ENCODE results near the gene BPIFB3.

Gene BPIFB3, protein sequence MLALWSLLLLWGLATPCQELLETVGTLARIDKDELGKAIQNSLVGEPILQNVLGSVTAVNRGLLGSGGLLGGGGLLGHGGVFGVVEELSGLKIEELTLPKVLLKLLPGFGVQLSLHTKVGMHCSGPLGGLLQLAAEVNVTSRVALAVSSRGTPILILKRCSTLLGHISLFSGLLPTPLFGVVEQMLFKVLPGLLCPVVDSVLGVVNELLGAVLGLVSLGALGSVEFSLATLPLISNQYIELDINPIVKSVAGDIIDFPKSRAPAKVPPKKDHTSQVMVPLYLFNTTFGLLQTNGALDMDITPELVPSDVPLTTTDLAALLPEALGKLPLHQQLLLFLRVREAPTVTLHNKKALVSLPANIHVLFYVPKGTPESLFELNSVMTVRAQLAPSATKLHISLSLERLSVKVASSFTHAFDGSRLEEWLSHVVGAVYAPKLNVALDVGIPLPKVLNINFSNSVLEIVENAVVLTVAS

DNA sequence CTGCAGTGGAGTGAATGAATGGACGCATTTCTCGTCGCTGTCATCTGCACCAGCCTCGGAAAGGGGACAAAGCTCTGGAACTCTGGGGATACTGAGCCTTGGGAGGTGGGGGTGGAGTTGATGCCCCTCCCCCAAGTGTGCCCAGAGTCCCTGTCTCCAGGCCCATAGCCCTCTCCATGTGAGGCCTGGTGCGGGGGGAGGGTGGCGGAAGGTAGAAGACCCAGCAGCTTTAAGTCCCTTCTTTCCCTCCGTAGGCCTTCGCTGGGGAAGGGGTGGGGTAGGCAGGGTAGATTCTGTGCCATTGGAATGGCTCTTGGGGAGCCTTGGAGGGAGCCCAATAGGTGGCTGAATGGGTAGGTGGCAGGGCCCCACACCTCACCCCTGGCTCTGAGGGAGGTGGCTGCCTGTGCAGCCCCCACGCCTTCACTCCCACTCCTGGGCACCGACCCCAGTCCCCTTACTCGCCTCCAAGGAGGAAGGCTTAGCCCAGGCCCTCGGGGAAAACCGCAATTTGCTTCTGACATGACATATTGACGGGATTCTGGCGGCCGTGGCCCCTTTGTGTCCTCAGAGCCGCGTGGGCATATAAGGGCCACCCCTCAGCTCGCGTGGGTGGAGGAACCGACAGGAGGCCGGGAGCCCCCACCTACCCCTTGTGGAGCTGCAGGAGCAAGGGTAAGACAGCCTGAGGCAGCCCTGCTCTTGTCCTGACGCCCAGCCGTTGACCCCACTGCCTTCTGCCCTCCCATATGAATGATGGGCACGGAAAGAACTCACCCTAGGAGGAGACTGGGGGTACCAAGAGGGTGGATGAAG, at the start of gene BPIFB3:
Gene BPIFB3 (plus strand): TSS at position 613 of the 816 bp plus-strand sequence. CDS start 1,533 bp downstream, outside the sequence.
- no peak for DNase-seq

DNA sequence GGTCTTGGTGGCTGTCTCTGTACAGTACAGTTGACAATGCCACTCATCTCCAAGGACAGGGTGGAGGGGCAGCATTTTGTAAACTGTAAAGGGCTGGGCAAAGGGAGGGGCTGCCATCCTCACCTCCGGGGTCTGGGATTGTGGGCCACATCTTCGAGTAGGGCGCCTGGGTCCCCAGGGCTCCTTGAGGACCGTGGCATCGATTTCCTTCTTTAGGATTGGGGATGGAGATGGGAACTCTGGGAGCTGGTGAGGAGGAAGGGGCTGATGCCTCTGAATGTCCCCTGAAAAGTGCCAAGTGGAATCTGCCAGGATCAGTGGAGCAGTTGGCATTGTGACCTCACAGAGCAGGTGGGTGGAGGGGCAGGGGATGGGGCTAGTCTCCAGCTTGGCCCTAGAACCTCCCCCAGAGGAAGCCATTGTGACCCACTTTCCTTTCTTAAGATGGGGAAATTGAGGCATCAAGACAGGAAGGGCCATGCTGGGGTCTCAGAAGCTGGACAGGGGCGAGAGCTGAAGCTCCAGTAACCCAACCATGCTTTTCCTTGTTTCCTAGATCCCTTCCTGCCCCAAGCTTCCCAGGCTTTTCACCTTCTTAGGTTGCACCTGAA, 49.5 kb upstream of the BPIFB3 start, which contains the start of gene SUN5:
Gene SUN5 (minus strand): TSS at position 293 of the 611 bp plus-strand sequence. CDS start 93 bp downstream, at position 200.
- DNase-seq: no peak

DNA sequence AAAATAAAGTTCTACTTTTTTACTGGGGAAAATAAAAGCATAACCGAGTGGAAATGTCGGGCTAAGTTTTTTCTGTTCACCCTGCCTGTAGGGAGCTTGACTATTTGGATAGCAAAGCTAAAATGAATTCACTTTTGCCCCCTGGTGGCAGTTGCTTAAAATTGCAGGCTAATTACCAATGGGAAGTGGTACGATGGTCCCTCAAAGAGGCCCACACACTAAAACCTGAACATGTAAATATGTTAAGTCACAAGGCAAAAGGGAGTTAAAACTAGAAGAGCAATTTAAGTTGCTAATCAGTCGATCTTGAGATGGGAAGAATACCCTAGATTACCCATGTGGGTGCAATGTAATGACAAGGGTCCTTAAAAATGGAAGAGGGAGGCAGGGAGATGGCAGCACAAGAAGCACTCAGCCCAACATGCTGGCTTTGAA, 48.6 kb upstream of the BPIFB3 start:
- DNase-seq: no peak

DNA sequence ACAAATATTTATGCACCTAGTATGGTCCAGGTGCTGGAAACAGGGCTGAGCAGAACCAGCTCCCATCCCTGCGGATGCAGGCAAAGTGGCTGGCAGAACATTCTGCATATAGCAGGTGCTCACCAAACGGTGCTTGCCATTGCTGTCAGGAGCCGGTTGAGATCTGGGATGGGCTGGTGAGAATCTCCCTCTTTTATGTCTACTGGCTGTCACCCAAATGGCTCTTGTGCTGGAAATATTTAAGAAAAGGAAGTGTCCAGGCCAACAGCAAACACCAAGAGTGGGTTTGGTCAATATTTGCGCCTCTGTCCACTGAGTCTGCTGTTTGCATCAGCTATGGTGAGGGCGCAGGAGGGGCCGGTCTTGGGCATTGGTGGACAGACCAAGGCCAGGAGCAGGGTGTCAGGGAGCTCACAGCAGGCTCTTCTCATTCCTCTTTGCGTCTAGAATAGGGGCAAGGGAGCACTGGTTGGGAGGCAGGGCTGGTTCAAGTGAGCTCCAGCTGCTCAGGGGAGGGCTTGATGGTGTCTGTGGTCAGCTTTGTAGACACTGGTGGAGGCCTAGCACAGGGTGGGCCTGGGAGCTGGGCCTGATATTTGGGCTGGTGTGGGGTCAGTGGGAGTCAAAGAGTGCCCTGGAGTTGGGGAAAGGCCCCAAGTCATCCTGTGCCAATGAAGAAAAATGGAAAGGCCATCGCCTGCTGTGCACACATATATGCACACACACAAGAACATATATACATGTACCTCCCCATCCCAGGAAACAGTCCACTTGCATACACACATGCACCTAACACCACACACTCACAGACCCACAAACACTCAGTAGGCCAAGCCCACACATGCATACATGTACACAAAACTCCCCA, 47.6 kb upstream of the BPIFB3 start:
- no peak for DNase-seq

DNA sequence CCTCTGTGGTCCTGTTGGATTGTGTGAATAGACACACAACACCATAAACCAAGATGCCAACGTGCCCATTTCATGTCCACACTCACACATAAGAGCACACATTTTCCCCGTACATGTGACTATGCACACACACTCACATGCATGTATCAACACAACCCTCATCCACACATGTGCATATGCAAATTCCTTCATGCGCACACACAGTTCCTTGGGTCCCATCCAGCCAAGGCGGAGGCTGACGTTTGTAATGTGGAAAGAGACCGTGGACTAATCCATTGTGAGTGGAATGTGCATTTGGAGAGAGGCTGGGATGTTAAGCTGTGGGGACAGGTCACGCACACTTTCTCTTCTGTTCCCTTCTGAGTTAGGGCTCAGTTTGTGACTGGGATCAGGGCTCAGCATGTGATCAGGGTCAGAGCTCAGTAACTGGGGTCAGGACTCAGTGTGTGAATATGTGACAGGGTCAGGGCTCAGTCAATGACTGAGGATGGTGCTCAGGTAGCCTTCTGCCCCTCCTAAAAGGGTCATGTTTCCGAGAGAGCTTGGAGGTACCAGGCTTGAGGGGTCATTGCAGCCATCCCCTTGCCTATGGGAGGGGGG, 46.8 kb upstream of the BPIFB3 start:
- no peak for DNase-seq

DNA sequence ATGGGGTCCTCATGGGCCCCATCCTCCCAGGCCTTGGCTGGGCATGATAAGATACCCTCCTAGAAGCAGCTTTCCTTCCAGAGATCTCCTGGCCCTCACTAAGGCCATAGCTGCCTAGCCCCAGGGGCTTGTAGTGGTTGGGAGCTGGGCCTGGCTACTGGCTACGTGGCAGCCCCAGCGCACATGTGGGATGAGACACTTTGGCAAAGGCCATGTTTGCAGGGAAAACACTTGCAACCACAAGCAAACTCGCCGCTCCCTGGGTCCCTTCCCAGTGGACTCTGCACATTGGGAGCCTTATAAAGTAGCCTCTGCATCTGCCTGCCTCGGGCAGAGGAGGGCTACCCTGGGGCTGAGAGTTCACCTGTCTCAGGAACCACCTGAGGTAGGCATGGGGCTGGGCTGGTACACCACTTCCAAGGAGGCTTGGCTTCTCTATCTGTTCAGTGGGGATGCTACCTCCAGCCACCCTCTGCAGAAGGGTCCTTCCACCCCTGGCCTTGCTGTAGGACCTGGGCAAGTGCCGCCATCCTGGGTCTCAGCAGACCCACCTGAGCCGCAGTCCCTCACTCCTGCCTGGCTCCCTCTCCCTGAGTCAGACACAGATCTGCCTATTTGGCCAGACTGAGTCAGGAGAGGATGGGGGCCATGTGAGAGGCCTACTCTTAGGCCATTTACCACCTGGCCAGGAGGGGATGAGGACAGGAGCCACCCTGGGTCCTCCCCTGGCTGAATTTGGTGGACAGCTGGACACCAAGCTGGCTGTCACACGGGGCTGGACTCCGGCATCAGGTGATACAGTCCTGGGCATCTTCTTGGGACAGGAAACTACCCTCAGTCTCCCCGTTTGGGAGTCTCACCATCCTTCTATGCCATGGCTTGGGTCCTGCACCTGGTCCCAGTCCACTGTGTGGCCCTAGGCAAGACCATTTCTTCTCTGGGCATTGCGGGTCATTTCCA, 46.0 kb upstream of the BPIFB3 start, which contains the start of gene BPIFB2:
Gene BPIFB2 (plus strand): TSS at position 329 of the 960 bp plus-strand sequence. CDS start 871 bp downstream, outside the sequence.
- DNase-seq: no peak

DNA sequence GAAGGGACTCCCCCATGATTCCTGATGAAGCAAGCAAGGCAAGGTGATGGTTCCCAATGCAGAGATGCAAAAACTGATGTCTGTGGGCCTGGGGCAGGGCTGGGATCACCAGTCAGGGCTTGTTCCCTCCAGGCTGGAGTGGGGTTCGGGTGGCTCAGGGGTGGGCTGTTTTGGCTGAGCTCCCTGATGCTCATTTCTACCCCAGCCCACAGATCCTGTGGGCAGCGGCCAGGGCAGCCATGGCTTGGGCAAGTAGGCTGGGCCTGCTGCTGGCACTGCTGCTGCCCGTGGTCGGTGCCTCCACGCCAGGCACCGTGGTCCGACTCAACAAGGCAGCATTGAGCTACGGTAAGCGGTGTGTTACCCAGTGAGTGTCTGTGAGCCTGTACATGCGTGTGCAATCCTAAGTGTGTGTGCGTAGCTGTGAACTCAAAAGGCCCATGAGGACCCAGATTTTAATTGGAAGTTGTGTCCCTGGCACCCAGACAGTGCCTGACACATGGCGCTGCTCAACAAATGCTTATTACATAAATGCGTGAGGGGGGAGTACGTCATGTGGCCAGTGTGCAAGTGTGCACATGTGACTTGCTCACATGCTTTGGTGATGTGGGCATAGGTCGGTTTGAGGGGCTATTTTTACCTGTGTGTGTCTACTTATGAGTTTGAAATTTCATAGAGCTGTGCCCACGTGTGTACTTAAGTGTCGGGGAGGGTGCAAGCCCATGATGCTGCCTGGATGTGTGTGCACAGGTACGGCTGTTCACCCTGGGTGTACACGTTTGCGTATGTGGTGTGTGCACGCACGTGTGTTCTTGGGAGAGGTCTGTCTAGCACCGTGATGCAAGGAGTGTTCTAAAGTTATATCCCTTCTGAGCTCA, 45.1 kb upstream of the BPIFB3 start:
- DNase-seq: no peak

DNA sequence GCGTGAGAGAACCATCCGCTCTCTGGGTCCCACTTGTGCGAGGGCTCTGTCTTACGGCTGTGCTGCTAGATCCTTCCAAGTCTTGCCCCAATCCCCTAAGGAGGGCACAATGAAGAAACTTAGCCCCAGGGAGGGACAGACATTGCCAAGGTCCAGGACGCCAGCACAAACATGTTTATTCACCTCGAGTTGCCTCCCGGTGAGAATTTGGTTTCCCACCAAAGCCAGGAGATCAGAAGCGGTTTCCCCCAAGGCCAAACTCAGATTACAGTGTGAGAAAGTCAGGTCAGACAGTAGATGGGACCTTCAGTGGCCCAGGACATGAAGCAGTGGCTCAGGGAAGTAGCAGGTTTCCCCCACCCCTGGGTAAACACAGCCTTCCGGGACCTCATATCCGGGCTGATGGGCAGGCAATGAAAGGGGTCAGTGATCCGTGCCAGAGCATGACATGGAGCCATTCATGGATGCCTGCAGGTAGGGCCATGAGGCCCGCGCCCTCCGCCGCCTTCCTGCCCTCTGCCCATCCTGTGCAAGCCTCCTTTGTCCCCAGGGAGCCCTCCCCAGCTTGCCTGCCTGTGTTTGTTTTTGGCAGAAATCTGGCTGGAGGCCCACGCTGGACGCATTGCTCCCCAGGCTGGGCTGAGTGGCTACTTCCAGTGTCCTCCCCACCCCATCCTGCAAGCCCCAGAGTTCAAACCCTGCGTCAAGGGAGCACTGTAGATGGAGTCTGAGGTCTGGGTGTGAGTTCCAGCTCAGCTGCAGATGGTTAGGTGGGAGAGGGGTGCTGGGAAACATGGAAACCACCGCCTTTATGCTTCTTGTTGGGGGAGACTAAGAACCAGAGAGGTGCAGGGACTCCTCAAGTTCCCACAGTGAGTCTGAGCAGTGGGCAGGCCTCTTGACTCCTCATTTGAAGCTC, 44.2 kb upstream of the BPIFB3 start:
- DNase-seq: no peak

DNA sequence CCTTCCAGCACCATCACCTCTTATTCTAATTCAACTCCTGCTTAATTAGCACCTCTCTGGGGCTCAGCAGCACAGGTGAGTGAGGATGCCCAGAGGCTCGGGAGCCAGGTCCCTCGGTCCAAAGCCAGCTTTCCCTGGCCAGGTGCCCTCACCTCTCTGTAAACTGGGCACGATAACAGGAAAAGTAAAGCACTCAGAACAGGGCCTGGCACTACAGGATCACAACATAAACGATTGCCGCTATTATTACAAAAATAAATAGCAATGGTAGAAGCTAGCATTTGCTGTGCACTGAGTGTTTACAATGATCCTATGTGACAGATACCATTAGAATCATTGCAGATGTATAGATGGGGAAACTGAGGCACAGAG, 43.6 kb upstream of the BPIFB3 start:
- no peak for DNase-seq

DNA sequence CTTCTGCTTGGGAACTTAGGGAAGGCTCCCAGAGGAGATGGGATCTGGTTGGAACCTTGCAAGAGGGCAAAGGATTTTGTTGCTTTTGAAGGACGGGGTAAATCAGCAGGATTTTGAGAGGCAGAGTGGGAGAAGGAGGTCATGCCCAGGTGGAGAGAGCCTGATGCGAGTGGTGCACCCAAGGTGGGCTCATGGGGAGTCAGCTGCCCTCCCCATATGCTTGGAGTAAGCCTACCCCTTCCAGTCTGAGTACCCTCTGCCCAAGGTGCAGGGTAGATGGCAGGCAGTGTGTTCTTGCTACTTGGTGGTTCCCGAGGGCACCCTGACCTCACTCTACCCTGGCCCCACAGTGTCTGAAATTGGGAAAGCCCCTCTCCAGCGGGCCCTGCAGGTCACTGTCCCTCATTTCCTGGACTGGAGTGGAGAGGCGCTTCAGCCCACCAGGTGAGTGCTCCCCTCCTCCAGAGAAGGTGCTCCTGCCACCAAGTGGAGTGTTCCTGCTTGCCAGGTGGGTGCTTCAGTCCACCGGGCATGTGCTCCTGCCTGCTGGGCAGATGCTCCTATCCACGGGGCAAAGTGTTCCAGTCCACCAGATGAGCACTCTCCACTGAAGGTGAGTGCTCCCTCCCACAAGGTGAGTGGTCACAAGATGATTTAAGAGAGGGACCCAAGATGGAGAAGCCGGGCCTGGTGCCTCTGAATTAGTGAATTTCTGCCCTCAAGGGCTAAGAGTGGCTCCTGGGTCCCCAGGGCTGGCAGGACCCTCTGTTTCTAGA, 42.8 kb upstream of the BPIFB3 start:
- no peak for DNase-seq

DNA sequence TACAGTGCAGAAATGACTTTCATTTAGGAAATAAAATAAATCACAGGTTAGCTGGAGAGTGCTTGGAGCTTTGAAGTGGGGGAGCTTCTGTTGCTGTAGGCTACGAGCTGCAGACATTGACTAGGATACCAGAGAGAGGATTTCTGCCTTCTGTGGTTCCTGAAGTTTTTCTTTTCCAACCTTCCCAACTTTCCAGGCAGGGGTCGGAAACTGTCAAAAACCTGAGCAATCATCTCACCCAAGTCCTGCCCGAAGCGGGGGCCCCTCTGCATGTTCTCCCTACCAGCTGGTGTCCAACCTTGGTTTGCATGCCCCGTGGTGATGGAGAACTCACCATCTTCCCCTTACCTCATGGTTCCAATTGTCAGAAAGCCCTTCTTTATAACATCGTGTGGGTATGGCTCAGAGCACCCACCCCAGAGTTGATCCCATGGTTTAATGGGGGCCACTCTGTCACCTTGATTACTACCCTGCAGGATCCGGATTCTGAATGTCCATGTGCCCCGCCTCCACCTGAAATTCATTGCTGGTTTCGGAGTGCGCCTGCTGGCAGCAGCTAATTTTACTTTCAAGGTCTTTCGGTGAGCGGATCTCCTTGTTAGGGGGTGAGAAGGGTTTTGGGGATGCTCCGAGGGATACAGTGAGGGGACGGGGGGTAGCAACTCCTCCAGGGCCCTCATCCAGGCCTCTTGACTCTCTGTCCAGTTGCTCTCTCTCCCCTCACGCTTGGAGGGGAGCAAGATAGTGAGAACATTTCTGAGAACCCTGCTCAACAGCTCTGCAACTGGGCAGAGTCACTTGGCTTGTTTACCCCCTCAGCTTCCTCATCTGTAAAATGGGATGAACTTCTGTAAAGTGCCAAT, 41.1 kb upstream of the BPIFB3 start:
- DNase-seq: no peak

DNA sequence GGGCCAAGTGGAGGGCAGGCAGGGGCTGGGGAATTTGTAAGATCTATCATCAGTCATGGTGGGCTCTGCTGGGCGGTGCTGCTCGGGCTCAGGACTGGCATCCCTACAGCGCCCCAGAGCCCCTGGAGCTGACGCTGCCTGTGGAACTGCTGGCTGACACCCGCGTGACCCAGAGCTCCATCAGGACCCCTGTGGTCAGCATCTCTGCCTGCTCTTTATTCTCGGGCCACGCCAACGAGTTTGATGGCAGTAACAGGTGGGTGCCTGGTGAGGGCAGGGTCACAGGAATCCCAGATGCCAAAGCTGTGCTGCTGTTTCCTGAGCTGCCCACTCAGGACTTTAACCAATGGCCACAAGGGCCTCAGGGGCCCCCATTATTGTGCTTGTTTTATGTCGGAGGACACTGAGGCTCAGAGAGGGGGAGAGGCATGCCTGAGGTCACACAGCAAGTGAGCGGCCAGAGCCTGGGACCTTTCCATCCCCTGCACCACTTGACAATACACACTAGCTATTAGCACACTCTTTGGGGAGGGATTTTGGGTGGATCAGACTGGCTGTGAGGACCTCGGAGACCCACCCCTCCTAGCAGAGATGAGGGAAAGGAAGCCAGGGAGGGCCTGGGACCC, 39.9 kb upstream of the BPIFB3 start:
- DNase-seq: no peak

DNA sequence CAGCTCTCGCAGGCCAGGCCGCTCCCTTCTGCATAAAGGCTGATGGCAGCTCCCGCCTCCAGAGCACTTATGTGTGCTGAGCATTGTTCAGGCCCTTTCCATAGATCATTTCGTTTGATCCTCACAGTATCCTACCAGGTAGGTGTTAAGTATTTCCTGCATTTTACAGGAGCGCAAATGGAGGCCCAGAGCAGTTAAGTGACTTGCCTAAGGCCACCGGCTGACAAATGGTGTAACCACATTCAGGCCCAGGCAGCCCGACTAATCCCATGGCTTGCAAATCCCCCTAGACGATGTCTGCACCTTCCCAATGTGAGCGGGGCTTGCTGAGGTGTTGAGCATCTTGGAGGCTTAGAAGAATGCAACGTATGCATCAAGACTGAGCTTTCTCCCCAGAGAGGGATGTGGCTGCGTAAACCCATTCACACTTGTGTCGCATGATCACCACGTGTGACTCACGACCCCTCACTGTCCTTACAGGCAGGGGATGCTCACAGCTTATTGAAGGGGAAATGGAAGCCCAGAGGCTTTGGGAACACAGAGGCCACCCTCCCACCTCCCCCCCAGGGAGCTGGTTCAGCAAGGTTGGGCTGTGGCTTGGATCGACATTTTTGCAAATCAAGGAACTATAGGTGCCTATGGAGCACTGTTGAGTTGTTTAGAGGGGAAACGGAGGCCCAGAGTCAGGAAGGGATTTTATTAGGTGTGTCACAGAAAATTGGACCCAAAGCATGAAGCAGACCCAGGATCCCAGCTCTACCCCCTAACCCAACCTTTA, 39.2 kb upstream of the BPIFB3 start:
- no peak for DNase-seq

DNA sequence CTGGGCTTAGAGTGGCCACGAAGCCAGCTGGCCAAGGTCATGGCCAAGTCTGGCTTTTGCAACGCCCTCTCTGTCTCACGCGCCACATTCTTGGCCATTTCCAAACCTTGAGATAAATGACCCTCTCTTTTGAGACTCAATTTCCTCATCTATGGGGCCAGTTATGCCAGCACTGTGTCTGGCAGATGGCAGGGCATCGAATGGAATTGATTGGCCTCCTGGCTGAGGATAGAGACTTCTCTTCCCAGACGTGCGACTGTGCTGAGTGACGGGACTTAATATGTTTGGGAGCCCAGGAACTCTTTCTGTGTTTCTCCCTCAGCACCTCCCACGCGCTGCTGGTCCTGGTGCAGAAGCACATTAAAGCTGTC, 38.6 kb upstream of the BPIFB3 start:
- DNase-seq: no peak
